Measurements from ENCODE around the gene ADAMTS14. TPM values are rescaled to one million over a fixed set of nuclear protein-coding genes. Genes with fewer than 3 reads are reported as not detected.

ADAMTS14 gene
- total RNA-seq, 4 donors from 2014 or later: 0.15 to 0.51 (median 0.40) TPM

- H3K27ac ChIP-seq: no peak overlapping the region
- H3K4me3 ChIP-seq: no peak overlapping the region
- no peak for DNase-seq (ENCODE audit: low spot score in 2 of 2)
- H3K27me3 ChIP-seq: no peaks in the 10 kb centered on the region
- TF ChIP-seq POLR2AphosphoS5 (IDR thresholded peaks at IDR 0.05) (no peak), CTCF (IDR thresholded peaks at IDR 0.05) (no peak), POLR2A (IDR thresholded peaks at IDR 0.05) (no peak), EP300 (IDR thresholded peaks at IDR 0.05) (no peak)
- H3K9me3 ChIP-seq: no peaks in the 10 kb centered on the region
- no peaks in the 10 kb centered on the region for H3K4me1 ChIP-seq
- H3K36me3 ChIP-seq: no peaks in the 10 kb centered on the region
- WGBS: 86% methylated on average over 9 of the region's 10 CpGs
Observed at GRCh38 chr10:70726909-70727495, 54.7 kb downstream of the ADAMTS14 start.

- Histone ChIP-seq H3K36me3 (no peaks in the 10 kb centered on the region), H3K9me3 (no peaks in the 10 kb centered on the region), H3K4me1 (no peaks in the 10 kb centered on the region), H3K27me3 (no peaks in the 10 kb centered on the region), H3K4me3 (no peak overlapping the region), H3K27ac (no peak overlapping the region)
- TF ChIP-seq CTCF (IDR thresholded peaks at IDR 0.05): no peak
- WGBS: 73% methylated on average over 2 of the region's 2 CpGs
- no peak for DNase-seq (ENCODE audit: low spot score in 2 of 2)
Observed at GRCh38 chr10:70728328-70728727, 56.0 kb downstream of the ADAMTS14 start.

GRCh38 chr10:70729763-70730357 lies 57.6 kb downstream of the ADAMTS14 start:
- TF ChIP-seq EP300 (IDR thresholded peaks at IDR 0.05) (no peak), POLR2AphosphoS5 (IDR thresholded peaks at IDR 0.05) (no peak), CTCF (IDR thresholded peaks at IDR 0.05) (no peak), POLR2A (IDR thresholded peaks at IDR 0.05) (no peak)
- no peak overlapping the region for H3K27ac ChIP-seq
- no peak for DNase-seq (ENCODE audit: low spot score in 2 of 2)

GRCh38 chr10:70730955-70731354 lies 58.6 kb downstream of the ADAMTS14 start:
- Histone ChIP-seq H3K4me1 (no peaks in the 10 kb centered on the region), H3K27me3 (peaks cover 4% of the 10 kb centered on the region), H3K36me3 (no peaks in the 10 kb centered on the region), H3K9me3 (no peaks in the 10 kb centered on the region), H3K27ac (no peak overlapping the region), H3K4me3 (no peak overlapping the region)
- TF ChIP-seq CTCF (IDR thresholded peaks at IDR 0.05): no peak
- 78% methylated on average over 2 of the region's 2 CpGs for WGBS
- no peak for DNase-seq (ENCODE audit: low spot score in 2 of 2)

More at GRCh38 chr10:70729763-70730357, 57.6 kb downstream of the ADAMTS14 start:
- H3K4me3 ChIP-seq: no peak overlapping the region
- no peaks in the 10 kb centered on the region for H3K36me3 ChIP-seq
- no peaks in the 10 kb centered on the region for H3K4me1 ChIP-seq
- WGBS: 68% methylated on average over 13 of the region's 16 CpGs
- H3K9me3 ChIP-seq: no peaks in the 10 kb centered on the region
- no peaks in the 10 kb centered on the region for H3K27me3 ChIP-seq

GRCh38 chr10:70732569-70732968 lies 60.3 kb downstream of the ADAMTS14 start:
- Histone ChIP-seq H3K4me3 (no peak overlapping the region), H3K36me3 (no peaks in the 10 kb centered on the region), H3K27me3 (peaks cover 4% of the 10 kb centered on the region), H3K27ac (no peak overlapping the region), H3K4me1 (no peaks in the 10 kb centered on the region), H3K9me3 (no peaks in the 10 kb centered on the region)
- WGBS: 100% methylated on average over 4 of the region's 4 CpGs
- DNase-seq (ENCODE audit: low spot score in 2 of 2): no peak
- TF ChIP-seq CTCF (IDR thresholded peaks at IDR 0.05): no peak
- TF ChIP-seq EP300 (IDR thresholded peaks at IDR 0.05): no peak
- no peak for TF ChIP-seq POLR2AphosphoS5 (IDR thresholded peaks at IDR 0.05)
- no peak for TF ChIP-seq POLR2A (IDR thresholded peaks at IDR 0.05)
